Measurements from ENCODE around the gene NKTR. TPM values are rescaled to one million over a fixed set of nuclear protein-coding genes. Genes with fewer than 3 reads are reported as not detected.

Gene NKTR
- polyA plus RNA-seq, 1 of the 3 experiments (the other 2 are of a cell fraction) = 19.2 TPM

GRCh38 chr3:42605546-42606173, 5.2 kb downstream of the NKTR start:
- Histone ChIP-seq H3K9me3 (0 out of 2 replicates have a peak, but pooled peaks cover 5% of the 10 kb centered on the region), H3F3A (replicated peaks; ENCODE audit: insufficient read depth) (peaks cover 12% of the 10 kb centered on the region), H3K4me3 (ENCODE audit: low read depth in 2 of 2, low read length in 1 of 2) (no peak overlapping the region), H3K4me2 (no peak overlapping the region), H3K36me3 (replicated peaks in 1 of 2; ENCODE audit: control insufficient read depth in 1 of 2, insufficient read depth in 2 of 2, low read length in 1 of 2) (peaks cover 12 to 43% of the 10 kb centered on the region in 2 experiments), H3K4me1 (ENCODE audit: control insufficient read depth in 1 of 2, insufficient read depth in 2 of 2, low read depth in 1 of 2, low read length in 1 of 2) (peaks cover 0 to 11% of the 10 kb centered on the region in 2 experiments; a peak in 3 of 4 replicates), H2AFZ (ENCODE audit: low read depth) (no peak overlapping the region), H3K27me3 (ENCODE audit: insufficient read depth) (no peaks in the 10 kb centered on the region), H3K27ac (ENCODE audit: low read depth in 2 of 2, low read length in 1 of 2) (no peak overlapping the region), H3K9me2 (no peaks in the 10 kb centered on the region), H4K20me1 (ENCODE audit: insufficient read depth) (peaks cover 72% of the 10 kb centered on the region), H3K9ac (no peak overlapping the region), H3K79me2 (ENCODE audit: insufficient read depth) (peaks cover 99% of the 10 kb centered on the region)
- ChIA-PET POLR2A (no interaction called here), CTCF (interaction anchor here (0.8 to 1.1 kb wide), 5 partner anchors 9 to 23 kb away, joined by 3 read pairs; no protein-coding TSS in a partner anchor)
- WGBS (ENCODE audit: low lambda C conversion rate) = 85% methylated on average over 5 of the region's 5 CpGs
- TF ChIP-seq NFIC (IDR thresholded peaks at IDR 0.05; ENCODE audit: borderline replicate concordance) (no peak), RCOR1 (IDR thresholded peaks at IDR 0.05; ENCODE audit: low read length) (no peak), RAD21 (IDR thresholded peaks at IDR 0.05; ENCODE audit: low read length) (no peak), EZH2phosphoT487 (IDR thresholded peaks at IDR 0.05; ENCODE audit: borderline replicate concordance, low read depth) (no peak), FOXM1 (IDR thresholded peaks at IDR 0.05; ENCODE audit: low read depth) (no peak), GABPA (IDR thresholded peaks at IDR 0.05; ENCODE audit: low read depth) (no peak), ELF1 (IDR thresholded peaks at IDR 0.05) (no peak)
- TF ChIP-seq, protein P1, sequence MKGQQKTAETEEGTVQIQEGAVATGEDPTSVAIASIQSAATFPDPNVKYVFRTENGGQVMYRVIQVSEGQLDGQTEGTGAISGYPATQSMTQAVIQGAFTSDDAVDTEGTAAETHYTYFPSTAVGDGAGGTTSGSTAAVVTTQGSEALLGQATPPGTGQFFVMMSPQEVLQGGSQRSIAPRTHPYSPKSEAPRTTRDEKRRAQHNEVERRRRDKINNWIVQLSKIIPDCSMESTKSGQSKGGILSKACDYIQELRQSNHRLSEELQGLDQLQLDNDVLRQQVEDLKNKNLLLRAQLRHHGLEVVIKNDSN (IDR thresholded peaks at IDR 0.05; ENCODE audit: borderline replicate concordance, low read depth) = no peak
- no peak for DNase-seq

- no peak overlapping the region for H3K27ac ChIP-seq (ENCODE audit: low read depth in 2 of 2, low read length in 1 of 2)
- H3K4me3 ChIP-seq (ENCODE audit: low read depth in 2 of 2, low read length in 1 of 2) = no peak overlapping the region
- no peaks in the 10 kb centered on the region for H3K27me3 ChIP-seq (ENCODE audit: insufficient read depth)
- CTCF ChIA-PET = interaction anchor here (0.6 to 1.5 kb wide), 3 partner anchors 12 to 361 kb away, joined by 3 to 4 read pairs (median 3); no protein-coding TSS in a partner anchor
- no peak overlapping the region for H2AFZ ChIP-seq (ENCODE audit: low read depth)
- TF ChIP-seq REST (IDR thresholded peaks at IDR 0.05; ENCODE audit: low read depth, low read length) (no peak), FOSL2 (IDR thresholded peaks at IDR 0.05; ENCODE audit: borderline replicate concordance, low read depth) (no peak), GATA2 (CRISPR knock-in tag; IDR thresholded peaks at IDR 0.05) (no peak), FOXJ3 (CRISPR knock-in tag; IDR thresholded peaks at IDR 0.05) (no peak), YY1 (IDR thresholded peaks at IDR 0.05; ENCODE audit: low read depth) (no peak)
- H4K20me1 ChIP-seq (ENCODE audit: insufficient read depth) = peaks cover 80% of the 10 kb centered on the region
- POLR2A ChIA-PET = no interaction called here
- H3F3A ChIP-seq (replicated peaks; ENCODE audit: insufficient read depth) = peaks cover 20% of the 10 kb centered on the region
- H3K4me2 ChIP-seq = no peak overlapping the region
- H3K9me2 ChIP-seq = no peaks in the 10 kb centered on the region
- DNase-seq = no peak
- H3K9me3 ChIP-seq = 0 out of 2 replicates have a peak, but pooled peaks cover 5% of the 10 kb centered on the region
- 85% methylated on average over 5 of the region's 5 CpGs for whole genome bisulfite sequencing (ENCODE audit: low lambda C conversion rate)
- peaks cover 100% of the 10 kb centered on the region for H3K79me2 ChIP-seq (ENCODE audit: insufficient read depth)
- peaks cover 0 to 9% of the 10 kb centered on the region in 2 experiments; a peak in 3 of 4 replicates for H3K4me1 ChIP-seq (ENCODE audit: control insufficient read depth in 1 of 2, insufficient read depth in 2 of 2, low read depth in 1 of 2, low read length in 1 of 2)
- H3K36me3 ChIP-seq (replicated peaks in 1 of 2; ENCODE audit: control insufficient read depth in 1 of 2, insufficient read depth in 2 of 2, low read length in 1 of 2) = peaks cover 22 to 42% of the 10 kb centered on the region in 2 experiments
- H3K9ac ChIP-seq = no peak overlapping the region
Measured at GRCh38 chr3:42608581-42608980, 8.1 kb downstream of the NKTR start.
